GM19438 (cell line): Measurements from ENCODE around the gene CLDN1.
"Not testable (repeated sequence)": the region's sequence is repeated elsewhere in the genome, so short reads cannot be mapped to it uniquely, and the experiment has no call there.

Experiments used
- ATAC-seq: cut with Tn5 transposase; IDR thresholded peaks from one replicate; pipeline ENCODE4 v1.9.1; 2021; ENCODE audit warnings: low read depth; ENCODE audit not compliant: unreplicated experiment

The CLDN1 gene

DNA sequence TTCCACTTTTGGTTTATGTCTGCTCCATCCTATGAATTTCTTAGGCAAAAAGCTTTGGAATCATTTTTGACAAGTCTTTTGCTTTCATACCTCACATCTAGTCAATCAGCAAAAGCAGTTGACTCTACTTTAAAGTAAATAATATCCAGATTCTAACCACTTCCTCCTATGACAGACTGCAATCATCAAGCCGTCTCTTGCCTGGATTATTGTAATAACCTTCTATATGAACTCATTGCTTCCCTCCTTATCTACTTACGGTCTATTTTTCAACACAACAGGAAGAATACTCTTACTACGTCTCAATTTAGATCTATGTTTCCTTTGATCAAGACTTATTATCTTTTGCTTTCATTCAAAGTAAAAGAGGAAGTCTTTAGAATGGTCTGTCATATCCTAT is 20.7 kb downstream of the CLDN1 start:
- no peak for ATAC-seq

GRCh38 chr3:190299969-190300368 is 22.3 kb downstream of the CLDN1 start:
- no peak for ATAC-seq

DNA sequence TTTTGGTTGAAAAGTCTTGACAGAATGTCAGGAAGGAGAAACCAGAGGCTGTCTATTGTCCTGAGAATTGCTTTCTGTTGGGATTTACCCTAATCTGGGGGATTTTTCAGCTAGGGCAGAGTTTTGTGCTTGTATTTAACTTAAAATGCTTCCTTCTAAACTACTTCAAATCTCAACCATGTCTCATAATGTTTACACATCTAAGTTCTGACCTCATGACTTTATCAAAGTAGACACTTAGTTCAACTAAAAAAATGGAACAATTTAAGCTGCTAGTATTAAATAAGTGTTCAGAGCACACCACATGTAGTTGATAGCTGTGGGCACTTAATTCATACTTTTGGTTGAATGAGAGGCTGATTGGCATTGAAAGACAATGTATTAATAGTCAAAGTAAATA is 28.2 kb downstream of the CLDN1 start:
- no peak for ATAC-seq

DNA sequence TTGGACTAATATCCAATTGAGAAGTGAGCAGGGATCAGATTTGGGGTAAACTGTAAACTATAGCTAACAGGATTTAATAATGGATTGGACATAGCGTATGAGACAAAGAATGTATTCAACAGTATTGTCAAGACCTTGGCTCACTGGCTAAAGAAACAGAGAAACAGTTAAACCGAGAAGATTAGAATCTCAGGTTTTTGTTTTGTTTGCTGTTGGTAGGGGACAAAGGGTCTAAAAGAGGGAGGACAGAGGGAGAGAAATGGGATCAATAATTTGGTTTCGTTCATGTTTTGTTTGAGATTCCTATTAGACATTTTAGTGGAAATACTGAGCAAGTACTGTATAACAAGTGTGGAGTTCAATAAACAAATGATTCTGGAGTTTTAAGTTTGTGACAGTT is 28.6 kb downstream of the CLDN1 start:
- ATAC-seq: no peak

- no peak for ATAC-seq
Observed at GRCh38 chr3:190291994-190292584, 30.2 kb downstream of the CLDN1 start.

- no peak for ATAC-seq
Observed at GRCh38 chr3:190289989-190290388, 32.3 kb downstream of the CLDN1 start.

GRCh38 chr3:190288836-190289235 is 33.4 kb downstream of the CLDN1 start:
- ATAC-seq: no peak

DNA sequence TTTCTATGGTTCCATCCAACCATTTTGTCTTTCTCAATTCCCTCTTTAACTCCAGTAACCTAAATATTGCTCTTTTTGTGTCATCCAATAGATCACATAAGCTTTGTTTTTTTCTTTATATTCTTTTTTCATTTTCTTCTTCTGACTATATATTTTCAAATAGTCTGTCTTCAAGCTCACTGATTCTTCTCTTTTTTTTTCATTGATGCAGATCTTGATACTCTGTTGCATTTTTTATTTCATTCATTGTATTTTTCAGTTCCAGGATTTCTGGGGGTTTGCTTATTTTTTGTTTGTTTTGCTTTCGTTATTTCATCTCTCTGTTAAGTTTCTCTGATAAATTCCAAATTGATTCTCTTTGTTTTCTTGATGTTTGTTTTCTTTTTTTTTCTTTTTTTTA is 36.2 kb downstream of the CLDN1 start:
- no peak for ATAC-seq

DNA sequence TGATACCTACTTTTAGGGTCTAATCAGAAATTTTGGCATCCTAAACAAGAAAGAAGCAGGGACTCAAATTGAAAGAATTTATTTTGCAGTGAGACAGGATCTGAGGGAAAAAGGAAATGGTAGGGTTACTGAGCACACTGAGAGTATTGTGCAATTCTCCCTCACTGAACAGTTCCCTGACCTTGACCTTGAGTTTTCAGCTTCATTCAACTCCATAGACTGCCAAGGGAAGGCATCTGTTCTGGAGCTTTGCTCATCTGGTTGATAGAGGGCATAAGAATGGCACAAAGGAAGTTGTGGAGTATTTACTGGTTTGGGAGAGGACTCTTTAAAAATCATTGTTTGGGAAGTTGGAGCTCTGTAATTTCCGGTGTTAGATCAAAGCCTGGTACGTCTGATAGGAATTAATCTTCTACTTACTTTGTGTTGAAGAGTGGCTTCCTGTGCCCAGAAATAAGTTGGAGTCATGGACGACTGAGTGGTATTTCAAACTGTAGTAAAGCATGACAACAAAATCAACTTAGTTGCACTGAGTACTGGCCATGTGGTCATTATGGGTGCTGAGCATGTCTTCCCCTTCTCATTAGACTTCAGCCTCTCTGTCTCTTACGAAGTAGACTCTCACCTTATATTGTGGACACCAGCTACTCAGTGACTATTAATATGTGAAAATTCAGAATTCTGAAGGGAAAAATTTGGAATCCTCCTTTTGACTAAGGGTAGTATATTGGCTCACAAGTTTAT is 40.8 kb downstream of the CLDN1 start:
- no peak for ATAC-seq

- ATAC-seq: no peak
Observed at GRCh38 chr3:190279690-190280089, 42.6 kb downstream of the CLDN1 start.

DNA sequence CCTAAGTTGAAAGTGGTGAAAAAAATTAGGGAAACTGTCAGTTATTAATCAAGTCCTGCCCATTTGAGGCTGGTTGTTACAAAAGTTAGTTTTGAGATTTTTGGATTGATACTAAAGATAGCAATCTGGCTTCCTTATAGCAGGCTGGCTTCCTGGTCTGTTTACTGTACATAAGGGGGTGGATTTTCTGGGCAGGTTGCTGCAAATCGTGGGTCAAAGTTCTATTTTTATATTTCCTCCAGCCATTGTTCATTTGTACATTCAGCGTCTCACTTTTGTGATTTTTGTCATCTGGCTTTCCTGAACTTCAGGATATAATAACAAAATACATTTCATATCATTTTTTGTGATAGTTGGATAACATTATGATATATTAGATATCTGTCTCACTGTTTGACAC is 49.5 kb downstream of the CLDN1 start:
- ATAC-seq: no peak

DNA sequence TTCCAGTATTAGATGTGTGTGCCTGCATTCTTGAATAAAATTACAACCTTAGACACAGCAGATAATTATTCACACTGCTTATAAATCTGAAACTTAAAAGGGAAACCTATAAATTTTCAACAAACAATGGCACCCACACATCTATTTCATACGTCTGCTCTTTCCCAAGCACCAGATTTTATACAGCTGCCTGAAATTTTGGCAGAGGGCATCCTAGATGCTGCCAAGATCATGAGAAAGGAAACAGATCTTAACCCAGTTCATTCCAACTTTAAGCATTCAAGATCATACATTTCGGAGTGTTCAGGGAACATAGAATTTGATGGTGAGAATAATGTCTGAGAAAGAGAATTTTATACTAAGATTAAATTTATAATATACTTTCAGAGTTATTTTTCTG is 53.1 kb downstream of the CLDN1 start:
- no peak for ATAC-seq

GRCh38 chr3:190267464-190267863 is 54.8 kb downstream of the CLDN1 start:
- ATAC-seq: not testable (repeated sequence)

GRCh38 chr3:190266913-190267290 is 55.3 kb downstream of the CLDN1 start:
- ATAC-seq: no peak

DNA sequence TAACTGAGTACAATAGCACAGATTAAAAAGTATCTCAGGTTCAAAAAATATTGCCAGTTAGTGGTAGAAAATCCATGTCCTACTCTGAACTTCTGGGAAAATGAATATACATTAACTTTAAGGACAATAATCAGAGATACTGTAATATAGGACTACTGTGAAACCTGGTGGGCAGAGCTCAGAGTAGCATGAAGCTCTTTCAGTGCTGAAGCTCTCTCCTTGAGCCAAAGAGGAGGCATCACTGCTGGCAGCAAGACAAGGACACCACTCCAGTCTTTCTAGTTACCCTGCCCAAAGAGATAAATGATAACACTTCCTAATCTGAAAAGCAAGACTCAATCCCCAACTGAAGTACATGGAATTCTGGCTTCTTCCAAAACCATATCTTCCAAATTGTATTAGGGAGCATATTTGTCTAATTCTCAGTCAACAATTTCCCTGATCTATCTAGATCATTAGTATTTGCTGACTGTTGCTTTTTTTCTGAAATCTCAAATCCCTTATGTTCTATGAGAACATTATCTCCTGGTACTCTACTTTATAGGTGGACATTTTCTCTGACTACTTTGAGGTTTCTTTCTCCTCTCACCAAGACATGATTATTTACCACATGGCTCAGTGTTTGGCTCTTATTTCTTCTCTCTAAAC is 55.9 kb downstream of the CLDN1 start:
- ATAC-seq: no peak

GRCh38 chr3:190265796-190266195 is 56.5 kb downstream of the CLDN1 start:
- no peak for ATAC-seq

DNA sequence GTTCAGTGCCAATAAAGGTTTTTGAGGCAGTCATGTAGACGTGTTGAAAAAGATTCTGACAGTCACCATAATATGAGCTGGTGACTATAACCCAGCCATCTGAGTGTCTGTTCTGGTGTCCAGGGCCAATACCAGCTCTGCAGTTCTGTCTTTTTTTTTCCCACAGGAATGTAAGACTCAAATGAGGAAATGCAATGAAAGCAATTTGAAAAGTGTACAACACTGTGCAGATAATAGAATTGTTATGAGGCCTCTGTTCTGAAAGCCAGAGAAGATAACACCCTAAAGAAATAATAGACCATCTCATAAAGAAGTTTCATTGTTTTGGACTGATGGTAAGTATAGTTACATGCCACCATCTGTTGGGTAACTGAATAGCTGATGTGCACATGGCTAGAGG is 57.1 kb downstream of the CLDN1 start:
- ATAC-seq: no peak

GRCh38 chr3:190261740-190262139 is 60.5 kb downstream of the CLDN1 start:
- no peak for ATAC-seq

DNA sequence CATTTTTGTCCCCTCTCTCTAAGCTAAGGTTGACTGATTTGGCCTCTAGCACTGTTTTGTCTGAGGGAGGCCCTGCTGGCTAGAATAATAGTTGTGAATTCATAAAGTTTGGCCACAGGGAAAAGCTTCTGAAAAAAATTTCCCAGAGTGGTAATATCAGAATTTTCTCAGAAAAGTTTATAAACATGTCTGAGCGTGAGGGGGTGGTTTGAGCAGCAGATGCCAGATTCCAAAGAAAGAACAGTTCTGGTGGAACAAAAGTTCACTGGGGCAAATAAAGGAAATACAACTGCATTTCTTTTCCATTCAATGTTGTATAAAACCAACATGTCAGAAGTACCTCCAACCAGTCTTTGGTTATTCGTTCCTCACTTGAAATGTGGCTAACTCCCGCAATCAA is 61.2 kb downstream of the CLDN1 start:
- no peak for ATAC-seq

DNA sequence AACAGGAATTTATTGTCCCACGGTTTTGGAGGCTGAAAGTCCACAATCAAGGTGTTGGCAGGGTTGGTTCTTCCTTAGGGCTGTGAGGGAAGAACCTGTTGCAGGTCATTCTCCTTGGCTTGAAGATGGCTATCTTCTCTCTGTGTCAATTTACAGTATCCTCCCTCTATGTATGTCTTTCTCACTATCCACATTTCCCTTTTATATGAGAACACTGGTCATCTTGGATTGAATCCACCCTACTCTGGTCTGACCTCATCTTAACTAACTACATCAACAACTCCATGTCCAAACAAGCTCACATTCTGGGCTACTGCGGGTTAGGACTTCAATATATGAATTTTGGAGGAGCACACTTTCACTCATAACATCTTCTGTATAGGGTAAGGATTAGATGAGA is 61.9 kb downstream of the CLDN1 start:
- ATAC-seq: no peak

GRCh38 chr3:190258634-190259033 is 63.6 kb downstream of the CLDN1 start:
- ATAC-seq: no peak
